Measurements from ENCODE around the gene LRRC4C.
A peak's percentile ranks its signal among the peaks of the same experiment; 100 is the strongest.
"Not testable (repeated sequence)": the region's sequence is repeated elsewhere in the genome, so short reads cannot be mapped to it uniquely, and the experiment has no call there.

The LRRC4C gene

GRCh38 chr11:41110527-41110926 lies 348.9 kb downstream of the LRRC4C start:
- no peak for DNase-seq

- DNase-seq = no peak
Measured at GRCh38 chr11:41102471-41102870, 357.0 kb downstream of the LRRC4C start.

GRCh38 chr11:41099654-41100053 lies 359.8 kb downstream of the LRRC4C start:
- no peak for DNase-seq

- no peak for DNase-seq
Measured at GRCh38 chr11:41085123-41085522, 374.3 kb downstream of the LRRC4C start.

DNA sequence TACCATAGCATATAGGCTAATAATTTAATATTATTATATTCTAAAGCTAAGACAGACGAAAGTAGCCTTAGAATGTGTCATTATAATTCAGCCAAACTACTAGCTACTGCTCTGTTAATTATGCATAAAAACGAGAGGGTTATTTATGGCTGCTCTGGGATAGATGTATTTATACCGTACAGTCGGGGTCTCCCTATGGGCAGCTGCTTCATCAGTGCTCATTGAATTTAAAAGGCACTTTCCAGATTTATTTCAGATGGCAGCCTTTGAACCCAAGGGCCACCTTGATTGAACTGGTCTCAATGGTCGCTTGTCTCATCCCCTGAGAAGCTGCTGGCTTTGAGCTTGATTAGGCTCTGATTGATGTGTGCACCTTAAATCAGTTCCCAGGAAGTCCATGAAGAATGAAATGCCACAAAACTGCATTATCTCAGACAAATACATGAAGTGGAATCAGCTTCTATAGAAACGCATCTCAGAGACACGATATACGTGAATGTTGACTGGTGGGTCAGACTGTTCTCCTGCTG lies 377.6 kb downstream of the LRRC4C start:
- no peak for DNase-seq

DNA sequence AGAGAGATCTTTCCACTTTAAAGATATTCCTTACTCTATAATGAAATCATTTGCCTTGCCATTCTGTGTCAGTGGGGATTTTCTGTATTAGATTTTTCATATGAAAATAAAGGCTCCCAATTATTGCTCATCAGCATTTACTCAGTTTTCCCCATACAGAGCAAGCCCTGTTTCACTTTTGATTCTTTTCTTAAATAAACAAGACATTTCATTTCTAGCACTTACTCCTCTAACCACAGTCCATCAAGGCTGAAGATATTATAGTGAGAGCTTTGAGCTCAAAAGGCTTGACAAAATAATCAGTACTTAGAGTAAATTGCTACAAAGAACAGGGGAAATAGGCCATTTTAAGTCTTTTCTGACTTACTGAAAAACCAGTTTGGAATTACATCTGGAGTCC lies 385.1 kb downstream of the LRRC4C start:
- no peak for DNase-seq

DNA sequence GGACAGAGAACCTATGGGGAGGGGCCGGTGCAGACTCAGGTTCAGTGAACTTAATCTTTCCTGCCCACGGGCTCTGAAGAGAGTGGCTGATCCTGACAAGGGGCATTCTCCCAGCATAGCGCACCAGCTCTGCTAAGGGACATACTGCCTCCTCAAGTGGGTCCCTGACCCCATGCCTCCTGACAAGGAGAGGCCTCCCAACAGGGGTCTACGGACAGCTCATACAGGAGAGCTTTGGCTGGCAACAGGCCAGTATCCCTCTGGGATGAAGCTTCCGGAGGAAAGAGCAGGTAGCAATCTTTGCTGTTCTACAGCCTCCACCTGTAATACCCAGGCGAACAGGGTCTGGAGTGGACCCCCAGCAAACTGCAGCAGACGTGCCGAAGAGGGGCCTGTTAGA lies 394.0 kb downstream of the LRRC4C start:
- DNase-seq = no peak

DNA sequence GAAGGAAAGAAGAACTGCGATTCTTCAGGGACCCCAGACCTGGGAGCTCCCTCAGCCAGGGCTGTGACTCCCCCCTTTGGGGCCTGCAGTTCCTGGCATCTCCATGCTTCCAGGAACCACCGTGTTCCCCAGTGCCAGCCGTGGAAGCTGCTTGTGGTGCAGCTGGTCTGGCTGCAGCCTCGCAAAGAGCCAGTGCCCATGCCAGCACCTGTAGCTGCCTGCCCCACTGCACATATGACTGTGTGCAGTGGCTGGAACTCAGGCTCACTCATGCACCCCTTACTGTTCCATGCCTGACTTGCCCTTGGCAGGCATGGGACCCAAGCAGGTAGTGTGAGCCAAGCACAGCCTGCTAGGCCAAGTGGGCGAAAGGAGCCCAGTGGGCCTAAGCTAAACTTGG lies 401.3 kb downstream of the LRRC4C start:
- DNase-seq = no peak

GRCh38 chr11:41056892-41057569 lies 402.4 kb downstream of the LRRC4C start:
- DNase-seq = no peak

- no peak for DNase-seq
Measured at GRCh38 chr11:41053894-41054293, 405.6 kb downstream of the LRRC4C start.

DNA sequence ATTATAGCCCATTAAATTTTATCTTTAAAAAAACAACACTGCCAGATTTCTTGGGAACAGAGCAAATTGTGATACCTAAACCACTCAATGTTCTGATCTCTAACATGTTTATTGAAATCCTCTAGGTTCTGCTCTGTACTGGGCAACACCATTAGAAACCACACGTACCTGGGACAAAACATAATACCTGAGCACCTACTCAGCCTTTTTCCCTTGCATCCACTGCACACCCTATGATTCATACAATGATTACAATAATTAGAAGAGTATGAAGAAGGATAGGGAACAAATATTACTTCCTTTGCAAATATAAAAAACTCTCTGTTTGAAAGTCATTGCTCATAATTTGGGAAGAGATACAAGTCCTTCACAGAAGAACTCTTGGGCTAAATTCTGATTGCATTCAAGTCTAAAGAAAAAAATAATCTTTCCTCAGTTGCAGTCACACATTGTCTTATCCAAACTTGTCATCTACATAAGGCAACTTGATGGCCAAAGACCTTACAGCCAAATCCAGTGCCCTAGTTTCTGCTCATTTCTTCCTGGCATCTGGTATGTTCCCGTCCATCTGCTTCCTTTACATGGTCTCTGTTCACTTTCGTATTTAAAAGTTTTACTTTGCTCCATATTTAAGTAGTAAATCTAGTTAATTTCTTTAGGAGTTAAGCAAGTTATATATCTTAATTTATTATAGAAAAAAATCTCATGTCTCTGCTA lies 407.4 kb downstream of the LRRC4C start:
- no peak for DNase-seq

DNA sequence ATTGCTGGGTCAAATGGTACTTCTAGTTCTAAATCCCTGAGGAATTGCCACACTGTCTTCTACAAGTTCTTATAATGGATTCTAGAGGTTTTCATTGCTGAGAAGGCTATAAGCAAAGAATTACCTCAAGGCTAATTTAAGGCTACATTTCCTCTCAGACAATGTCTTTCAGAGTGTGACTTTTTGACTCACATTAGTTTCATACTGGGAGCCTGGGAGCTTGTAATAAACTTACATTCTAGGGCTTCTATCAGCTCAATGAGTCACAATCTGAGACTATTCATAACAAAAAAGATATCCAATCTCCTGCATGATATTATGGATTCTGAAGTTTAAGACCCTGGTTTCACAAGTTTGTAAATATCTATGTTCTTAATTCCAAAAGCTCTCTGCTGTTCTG lies 408.7 kb downstream of the LRRC4C start:
- no peak for DNase-seq

GRCh38 chr11:41047229-41047628 lies 412.2 kb downstream of the LRRC4C start:
- DNase-seq = no peak

- DNase-seq = no peak
Measured at GRCh38 chr11:41045266-41045665, 414.2 kb downstream of the LRRC4C start.

GRCh38 chr11:41044747-41045146 lies 414.7 kb downstream of the LRRC4C start:
- no peak for DNase-seq

- DNase-seq = no peak
Measured at GRCh38 chr11:41042688-41043087, 416.8 kb downstream of the LRRC4C start.

DNA sequence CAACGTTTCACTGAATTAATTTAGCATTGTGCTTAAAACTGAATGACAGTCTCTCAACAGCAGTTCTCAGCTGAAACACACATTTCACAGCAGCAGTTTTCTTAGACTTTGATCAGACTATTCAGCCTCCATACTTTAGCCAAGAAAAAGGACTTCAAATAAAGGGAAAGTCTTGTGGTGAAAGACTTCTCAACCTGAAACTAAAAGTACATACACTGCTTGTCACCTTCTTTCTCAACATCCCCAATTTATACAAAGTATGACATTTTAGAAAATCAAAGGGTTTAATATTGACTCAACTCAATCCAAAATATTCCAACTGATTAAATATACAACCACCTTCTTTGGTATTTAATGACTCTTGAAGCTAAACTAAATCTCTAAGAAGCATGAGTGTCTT lies 419.0 kb downstream of the LRRC4C start:
- DNase-seq = peak; percentile 2

DNA sequence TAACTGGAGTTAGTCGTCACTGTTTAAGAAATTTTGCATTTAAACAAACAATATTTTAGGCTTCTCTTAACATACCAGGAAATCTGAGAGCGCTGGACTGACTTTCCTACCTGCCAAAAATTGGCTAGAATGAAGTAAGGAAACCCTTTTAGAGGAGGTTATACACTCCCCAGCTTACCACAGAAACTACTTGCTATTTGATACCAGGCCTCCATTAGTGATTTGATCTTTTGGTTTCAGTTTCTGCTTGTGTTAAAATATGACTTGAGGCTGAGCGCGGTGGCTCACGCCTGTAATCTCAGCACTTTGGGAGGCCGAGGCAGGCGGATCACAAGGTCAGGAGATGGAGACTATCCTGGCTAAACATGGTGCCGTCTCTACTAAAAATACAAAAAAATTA lies 419.9 kb downstream of the LRRC4C start:
- DNase-seq = no peak

GRCh38 chr11:41031551-41032060 lies 427.8 kb downstream of the LRRC4C start:
- no peak for DNase-seq

DNA sequence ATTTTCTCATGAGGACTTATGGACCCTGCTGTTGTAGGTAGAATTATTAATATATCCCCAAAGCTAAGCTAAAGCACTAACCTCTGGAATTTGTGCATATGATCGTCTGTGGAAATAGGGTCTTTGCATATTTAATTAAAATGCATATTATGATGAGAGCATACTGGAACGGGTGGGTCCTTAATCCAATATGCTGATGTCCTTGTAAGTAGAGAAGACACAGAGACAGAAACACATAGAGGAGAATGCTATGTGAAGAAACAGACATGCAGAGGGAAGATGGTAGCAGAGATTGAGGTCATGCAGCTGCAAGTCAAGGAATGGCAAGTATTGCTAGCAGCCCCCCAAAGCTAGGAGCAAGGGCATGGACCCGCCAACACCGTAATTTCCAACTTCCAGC lies 439.2 kb downstream of the LRRC4C start:
- DNase-seq = no peak

- not testable (repeated sequence) for DNase-seq
Measured at GRCh38 chr11:41019666-41020065, 439.8 kb downstream of the LRRC4C start.

GRCh38 chr11:41018224-41018623 lies 441.2 kb downstream of the LRRC4C start:
- no peak for DNase-seq

GRCh38 chr11:41010361-41011050 lies 448.9 kb downstream of the LRRC4C start:
- no peak for DNase-seq

DNA sequence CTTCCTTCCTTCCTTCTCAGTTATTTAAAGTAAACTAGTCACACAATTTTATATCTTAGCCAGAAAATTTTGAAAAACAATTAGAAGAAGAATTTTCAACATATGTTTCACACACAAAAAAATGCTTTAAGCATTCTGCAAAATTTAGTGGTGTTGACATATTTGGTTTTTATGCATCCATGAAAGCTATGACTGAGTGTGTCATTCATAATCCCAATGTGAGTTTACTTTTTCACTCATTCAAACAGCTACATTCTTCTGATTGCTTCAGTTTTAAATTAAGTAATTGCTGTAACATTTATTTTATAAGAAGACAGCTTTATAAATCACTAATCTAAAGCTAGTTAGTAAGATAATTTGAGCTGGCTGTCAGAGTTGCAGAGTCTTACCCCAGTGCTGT lies 453.5 kb downstream of the LRRC4C start:
- no peak for DNase-seq
